Measurements from ENCODE around the gene KTI12.
"Not testable (repeated sequence)": the region's sequence is repeated elsewhere in the genome, so short reads cannot be mapped to it uniquely, and the experiment has no call there.

The KTI12 gene

DNA sequence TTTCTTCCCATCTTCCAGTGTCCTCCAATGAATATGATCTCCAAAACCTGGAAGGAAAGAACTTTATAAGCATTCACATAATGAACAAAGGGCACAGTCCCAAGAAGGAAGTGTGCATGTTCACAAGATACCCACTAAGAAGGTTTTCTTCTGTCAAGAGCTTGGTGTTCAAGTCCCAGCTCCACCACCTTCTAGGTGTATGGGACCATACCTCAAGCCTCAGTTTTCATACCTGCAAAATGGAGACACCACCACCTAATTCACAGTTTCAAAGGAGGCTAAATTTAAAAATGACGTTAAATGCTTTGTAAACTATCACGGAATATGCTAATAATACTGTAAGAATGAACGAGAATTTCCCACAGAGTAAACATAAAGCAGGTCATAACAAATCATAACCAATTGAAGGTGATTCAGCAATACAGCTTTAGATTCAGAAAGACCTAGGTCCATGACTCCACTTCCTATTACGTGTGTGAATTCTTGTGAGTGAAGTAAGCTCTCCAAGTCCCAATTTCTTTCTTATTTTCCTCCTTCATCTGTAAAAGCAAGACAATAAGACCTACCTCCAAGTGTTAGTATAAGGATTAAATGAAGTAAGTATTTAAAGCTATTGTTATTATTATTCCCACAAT lies 8.1 kb upstream of the KTI12 start:
- no peak overlapping the region for H3K4me3 ChIP-seq (replicated peaks in 1 of 2; ENCODE audit: low read depth in 2 of 2, low read length in 2 of 2)
- DNase-seq (ENCODE audit: low read depth in 2 of 2), result peak in 1 of 2 donors; percentile 55
- TF ChIP-seq, protein P1, sequence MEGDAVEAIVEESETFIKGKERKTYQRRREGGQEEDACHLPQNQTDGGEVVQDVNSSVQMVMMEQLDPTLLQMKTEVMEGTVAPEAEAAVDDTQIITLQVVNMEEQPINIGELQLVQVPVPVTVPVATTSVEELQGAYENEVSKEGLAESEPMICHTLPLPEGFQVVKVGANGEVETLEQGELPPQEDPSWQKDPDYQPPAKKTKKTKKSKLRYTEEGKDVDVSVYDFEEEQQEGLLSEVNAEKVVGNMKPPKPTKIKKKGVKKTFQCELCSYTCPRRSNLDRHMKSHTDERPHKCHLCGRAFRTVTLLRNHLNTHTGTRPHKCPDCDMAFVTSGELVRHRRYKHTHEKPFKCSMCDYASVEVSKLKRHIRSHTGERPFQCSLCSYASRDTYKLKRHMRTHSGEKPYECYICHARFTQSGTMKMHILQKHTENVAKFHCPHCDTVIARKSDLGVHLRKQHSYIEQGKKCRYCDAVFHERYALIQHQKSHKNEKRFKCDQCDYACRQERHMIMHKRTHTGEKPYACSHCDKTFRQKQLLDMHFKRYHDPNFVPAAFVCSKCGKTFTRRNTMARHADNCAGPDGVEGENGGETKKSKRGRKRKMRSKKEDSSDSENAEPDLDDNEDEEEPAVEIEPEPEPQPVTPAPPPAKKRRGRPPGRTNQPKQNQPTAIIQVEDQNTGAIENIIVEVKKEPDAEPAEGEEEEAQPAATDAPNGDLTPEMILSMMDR (IDR thresholded peaks at IDR 0.05; ENCODE audit: low read depth, low read length), result no peak

DNA sequence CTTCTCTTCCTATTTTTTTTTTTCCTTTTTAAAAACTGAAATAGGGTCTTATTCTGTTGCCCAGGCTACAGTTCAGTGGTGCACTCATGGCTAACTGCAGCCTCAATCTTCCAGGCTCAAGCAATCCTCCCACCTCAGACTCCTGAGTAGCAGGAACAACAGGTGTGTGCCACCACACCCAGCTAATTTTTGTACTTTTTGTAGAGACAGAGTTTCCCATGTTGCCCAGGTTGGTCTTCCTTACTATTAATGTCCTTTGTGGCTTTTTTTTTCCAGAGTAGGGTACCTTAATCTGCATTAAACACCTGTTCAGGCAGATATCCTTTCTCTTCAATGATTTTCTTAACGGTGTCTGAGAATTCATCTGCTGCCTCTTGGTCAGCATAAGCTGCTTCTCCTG lies 4.3 kb upstream of the KTI12 start:
- no peak for DNase-seq (ENCODE audit: low read depth in 2 of 2)
- no peak overlapping the region for H3K4me3 ChIP-seq (replicated peaks in 1 of 2; ENCODE audit: low read depth in 2 of 2, low read length in 2 of 2)
- TF ChIP-seq, protein P1 (IDR thresholded peaks at IDR 0.05; ENCODE audit: low read depth, low read length), result no peak

DNA sequence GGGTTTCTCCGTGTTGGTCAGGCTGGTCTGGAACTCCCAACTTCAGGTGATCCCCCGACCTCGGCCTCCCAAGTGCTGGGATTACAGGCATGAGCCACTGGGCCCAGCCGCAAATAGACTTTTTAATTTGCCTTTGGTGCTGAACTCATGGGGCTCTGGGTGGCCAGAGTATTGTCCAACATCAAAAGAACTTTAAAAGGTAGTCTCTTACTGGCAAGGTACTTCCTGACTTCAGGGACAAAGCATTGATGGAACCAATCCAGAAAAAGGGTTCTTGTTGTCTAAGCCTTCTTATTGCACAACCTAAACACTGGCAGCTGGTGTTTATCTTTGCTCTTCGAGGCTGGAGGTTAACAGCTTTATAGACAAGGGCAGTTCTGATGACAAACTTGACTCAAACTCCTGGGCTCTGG lies 3.8 kb upstream of the KTI12 start:
- peak; percentile 57 to 61 for DNase-seq (ENCODE audit: low read depth in 2 of 2)
- TF ChIP-seq, protein P1 (IDR thresholded peaks at IDR 0.05; ENCODE audit: low read depth, low read length), result no peak
- no peak overlapping the region for H3K4me3 ChIP-seq (replicated peaks in 1 of 2; ENCODE audit: low read depth in 2 of 2, low read length in 2 of 2)

DNA sequence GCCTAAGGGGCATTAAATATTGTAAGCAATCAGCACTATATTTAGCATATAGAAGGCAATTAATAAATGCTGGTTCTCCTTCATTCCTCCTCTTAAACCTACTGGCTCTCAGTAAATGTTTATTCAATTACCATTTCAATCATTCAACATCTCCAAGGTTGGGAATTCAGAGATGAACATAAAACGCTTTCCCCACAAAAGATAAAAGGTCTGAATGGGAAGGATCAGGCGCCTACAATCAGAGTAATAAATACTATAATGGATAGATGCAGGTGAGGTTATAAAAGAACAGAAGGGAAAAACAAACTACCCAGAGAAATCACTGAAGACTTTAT lies 407 bp upstream of the KTI12 start:
- TF ChIP-seq, protein P1 (IDR thresholded peaks at IDR 0.05; ENCODE audit: low read depth, low read length), result no peak
- DNase-seq (ENCODE audit: low read depth in 2 of 2), result no peak
- no peak overlapping the region for H3K4me3 ChIP-seq (replicated peaks in 1 of 2; ENCODE audit: low read depth in 2 of 2, low read length in 2 of 2)

DNA sequence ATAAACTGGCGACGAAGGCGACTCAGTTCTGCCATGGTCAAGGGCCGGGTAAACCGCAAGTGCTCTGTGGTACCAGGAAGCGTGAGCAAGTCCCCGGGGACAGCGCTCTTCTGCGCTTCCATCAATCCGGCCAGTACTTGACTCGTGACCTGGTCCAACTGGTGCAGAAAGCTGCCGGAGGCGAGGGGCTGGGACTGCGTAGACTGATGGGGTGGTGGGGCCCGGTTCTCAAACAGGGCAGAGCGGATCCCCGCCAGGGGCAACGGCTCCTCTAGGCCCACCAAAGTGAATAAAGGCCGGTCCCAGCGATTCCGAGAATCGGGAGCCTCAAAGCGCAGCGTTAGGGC lies 852 bp downstream of the KTI12 start:
- TF ChIP-seq, protein P1 (IDR thresholded peaks at IDR 0.05; ENCODE audit: low read depth, low read length), result no peak
- H3K4me3 ChIP-seq (replicated peaks in 1 of 2; ENCODE audit: low read depth in 2 of 2, low read length in 2 of 2), result peak overlapping the region; percentile 67 to 95
- peak; percentile 69 to 78 for DNase-seq (ENCODE audit: low read depth in 2 of 2)

DNA sequence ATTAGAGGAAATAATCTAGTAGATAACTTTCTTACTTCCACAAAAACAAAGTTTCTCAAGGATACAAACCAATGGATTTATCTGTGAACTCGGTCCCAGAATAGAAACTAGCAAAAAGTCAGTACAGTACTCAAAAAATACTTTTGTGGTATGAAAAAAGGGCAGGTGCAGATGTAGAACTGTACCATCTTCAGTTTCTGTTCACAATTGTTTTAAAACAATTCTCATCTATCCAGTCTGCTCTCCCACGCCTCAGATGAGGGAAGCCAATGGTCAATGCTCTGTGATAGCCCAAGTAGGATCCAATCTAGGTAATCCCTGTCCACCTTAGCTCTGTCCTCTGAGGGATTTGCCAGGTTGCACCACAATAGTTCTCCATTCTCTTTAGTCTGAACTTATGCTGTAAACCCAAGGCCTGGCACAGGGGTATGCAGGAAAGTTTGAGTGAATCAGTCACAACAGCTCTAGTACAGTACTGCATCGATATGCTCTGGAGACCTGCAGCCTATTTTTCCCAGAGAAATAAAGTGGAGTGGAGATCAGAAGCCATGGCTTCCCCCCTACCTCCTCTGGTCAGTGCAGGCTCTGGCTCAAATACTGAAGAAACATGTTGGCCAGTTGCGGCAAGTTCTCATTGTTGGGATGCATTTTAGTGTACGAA lies 1.4 kb downstream of the KTI12 start:
- TF ChIP-seq, protein P1 (IDR thresholded peaks at IDR 0.05; ENCODE audit: low read depth, low read length), result no peak
- no peak for DNase-seq (ENCODE audit: low read depth in 2 of 2)
- H3K4me3 ChIP-seq (replicated peaks in 1 of 2; ENCODE audit: low read depth in 2 of 2, low read length in 2 of 2), result peak overlapping the region; percentile 67 to 95

DNA sequence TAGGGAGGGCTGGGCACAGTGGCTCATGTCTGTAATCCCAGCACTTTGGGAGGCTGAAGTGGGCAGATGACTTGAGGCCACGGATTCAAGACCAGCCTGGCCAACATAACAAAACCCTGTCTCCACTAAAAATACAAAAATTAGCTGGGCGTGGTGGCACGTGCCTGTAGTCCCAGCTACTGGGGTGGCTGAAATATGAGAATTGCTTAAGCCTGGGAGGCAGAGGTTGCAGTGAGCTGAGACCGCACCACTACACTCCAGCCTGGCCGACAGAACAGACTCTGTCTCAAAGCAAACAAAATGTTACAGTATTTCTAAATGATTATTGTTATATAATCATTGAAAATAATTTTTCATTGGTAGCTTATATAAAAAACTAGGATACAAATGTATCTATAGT lies 4.8 kb downstream of the KTI12 start:
- not testable (repeated sequence) for H3K4me3 ChIP-seq (replicated peaks in 1 of 2; ENCODE audit: low read depth in 2 of 2, low read length in 2 of 2); DNase-seq (ENCODE audit: low read depth in 2 of 2)
